22Rv1 (cell line): ENCODE measurements around the gene ZNF609.
"Not testable (repeated sequence)": the region's sequence is repeated elsewhere in the genome, so short reads cannot be mapped to it uniquely, and the experiment has no call there.

Experiments
- H3K27ac ChIP-seq: fragments of 450-650 bp; 2 replicates; pipeline ENCODE4 v1.5.1; 2017
- CTCF ChIP-seq: fragments of 450-650 bp; IDR thresholded peaks from 2 replicates; pipeline ENCODE4 v1.5.1; 2017; ENCODE audit warnings: mild to moderate bottlenecking
- ZFX ChIP-seq: fragments of 450-650 bp; IDR thresholded peaks from 2 replicates; pipeline ENCODE4 v1.6.1; 2017; ENCODE audit warnings: antibody characterized with exemption, borderline replicate concordance

ZNF609 gene

DNA sequence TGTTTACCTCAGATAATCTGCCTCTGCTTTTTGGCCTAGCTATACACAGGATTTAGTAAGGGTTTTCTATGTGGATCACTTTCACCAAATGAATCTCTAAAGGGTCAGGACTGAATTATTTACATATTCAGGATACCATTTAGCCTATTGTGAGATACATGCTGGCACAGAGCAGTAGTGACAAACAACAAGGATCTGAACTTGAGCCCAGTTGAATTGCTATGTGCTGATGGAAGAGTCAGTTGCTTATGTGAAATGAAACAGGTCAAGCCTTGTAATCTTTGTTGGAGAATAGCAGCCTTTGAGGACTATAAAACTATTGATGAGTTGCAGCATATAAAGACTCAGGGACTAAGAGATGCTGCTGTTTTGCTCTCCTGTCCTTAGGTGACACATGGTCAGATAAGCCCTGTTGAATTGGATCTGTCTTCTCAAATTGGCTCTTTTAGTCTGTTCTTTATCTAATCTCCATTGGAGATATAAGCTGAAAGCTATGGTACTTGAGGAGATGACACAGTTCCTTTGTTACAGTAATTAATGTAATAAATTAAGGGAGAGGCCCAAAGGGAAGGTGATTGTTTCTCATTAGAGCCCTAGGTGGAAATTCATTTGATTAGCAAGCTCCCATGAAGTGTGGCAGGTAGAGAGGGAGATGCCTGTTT lies 30.4 kb downstream of the ZNF609 start:
- no peak for TF ChIP-seq ZFX
- TF ChIP-seq CTCF, result no peak
- no peak overlapping the region for H3K27ac ChIP-seq

- H3K27ac ChIP-seq, result no peak overlapping the region
- TF ChIP-seq ZFX (no peak), CTCF (no peak)
Observed at GRCh38 chr15:64493641-64494040, 33.3 kb downstream of the ZNF609 start.

GRCh38 chr15:64495968-64496367 lies 35.6 kb downstream of the ZNF609 start:
- H3K27ac ChIP-seq, result not testable (repeated sequence)

GRCh38 chr15:64500695-64501395 lies 40.5 kb downstream of the ZNF609 start:
- no peak overlapping the region for H3K27ac ChIP-seq
- TF ChIP-seq CTCF (no peak), ZFX (no peak)

GRCh38 chr15:64501396-64501715 lies 41.0 kb downstream of the ZNF609 start:
- no peak overlapping the region for H3K27ac ChIP-seq
- TF ChIP-seq CTCF, result no peak
- no peak for TF ChIP-seq ZFX

DNA sequence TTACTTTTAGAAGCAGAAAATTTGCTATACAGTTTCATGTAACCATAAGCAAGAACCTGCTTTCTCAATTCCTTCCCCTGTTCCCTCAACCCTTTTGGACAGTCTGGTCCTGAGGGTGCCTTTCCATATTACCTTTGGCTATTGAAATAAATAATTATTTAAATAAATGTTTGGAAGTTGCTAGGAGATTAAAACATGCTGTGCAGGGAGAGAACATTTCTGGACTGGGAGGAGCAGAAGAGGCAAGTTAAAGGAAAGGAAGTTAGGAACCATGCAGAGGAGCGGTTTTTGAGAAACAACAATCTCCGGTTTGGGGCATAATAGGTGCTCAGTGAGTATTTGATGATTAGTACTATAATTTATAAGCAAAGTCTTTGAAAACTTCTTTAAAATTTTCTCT lies 41.8 kb downstream of the ZNF609 start:
- H3K27ac ChIP-seq, result no peak overlapping the region
- no peak for TF ChIP-seq ZFX
- TF ChIP-seq CTCF, result no peak

DNA sequence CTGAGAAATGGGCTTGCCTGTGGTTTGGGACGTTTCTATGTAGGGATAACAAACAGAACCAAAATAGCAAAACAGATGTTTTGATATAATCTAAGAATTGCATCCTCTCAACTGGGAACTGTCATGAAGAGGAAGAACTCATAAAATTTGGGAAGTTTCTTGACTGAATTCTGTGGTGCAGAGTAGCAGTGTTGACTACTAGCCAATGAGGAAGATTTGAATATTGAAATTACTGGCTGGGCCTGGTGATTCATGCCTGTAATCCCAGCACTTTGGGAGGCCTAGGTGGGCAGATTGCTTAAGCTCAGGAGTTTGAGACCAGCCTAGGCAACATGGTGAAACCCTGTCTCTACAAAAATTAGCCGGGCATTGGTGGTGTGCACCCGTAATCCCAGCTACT lies 42.2 kb downstream of the ZNF609 start:
- H3K27ac ChIP-seq, result no peak overlapping the region

More for the DNA sequence above, 42.2 kb downstream of the ZNF609 start:
- TF ChIP-seq ZFX, result no peak
- no peak for TF ChIP-seq CTCF
